Measurements from ENCODE around the gene TST. TPM values are rescaled to one million over a fixed set of nuclear protein-coding genes. Genes with fewer than 3 reads are reported as not detected.

TST gene
- total RNA-seq, 2 donors from 2014 or later, result 38.1 to 58.1 TPM

- H3K36me3 ChIP-seq, result no peaks in the 10 kb centered on the region
- DNase-seq (ENCODE audit: low spot score), result no peak
- WGBS, result 59% methylated on average over 7 of the region's 7 CpGs
- intact Hi-C loops (cut with DNase I), result no loop called here
- no peaks in the 10 kb centered on the region for H3K4me1 ChIP-seq (replicated peaks)
- H3K9me3 ChIP-seq, result no peaks in the 10 kb centered on the region
- H3K27me3 ChIP-seq (replicated peaks; ENCODE audit: insufficient read depth), result no peaks in the 10 kb centered on the region
- no peak overlapping the region for H3K27ac ChIP-seq
- no peak overlapping the region for H3K4me3 ChIP-seq
- TF ChIP-seq POLR2A (IDR thresholded peaks at IDR 0.05), result no peak
- no peak for TF ChIP-seq POLR2AphosphoS5 (IDR thresholded peaks at IDR 0.05)
- no peak for TF ChIP-seq CTCF (IDR thresholded peaks at IDR 0.05)
These were observed 16.6 kb downstream of the TST start for GRCh38 chr22:37002633-37003032.

GRCh38 chr22:37001826-37002225 is 17.4 kb downstream of the TST start:
- H3K36me3 ChIP-seq, result no peaks in the 10 kb centered on the region
- H3K9me3 ChIP-seq, result no peaks in the 10 kb centered on the region
- no peaks in the 10 kb centered on the region for H3K27me3 ChIP-seq (replicated peaks; ENCODE audit: insufficient read depth)
- no peak overlapping the region for H3K4me3 ChIP-seq
- no peak for TF ChIP-seq POLR2AphosphoS5 (IDR thresholded peaks at IDR 0.05)
- no peak overlapping the region for H3K27ac ChIP-seq
- WGBS, result 85% methylated on average over 12 of the region's 12 CpGs
- H3K4me1 ChIP-seq (replicated peaks), result no peaks in the 10 kb centered on the region
- intact Hi-C loops (cut with DNase I), result no loop called here
- DNase-seq (ENCODE audit: low spot score), result no peak

GRCh38 chr22:37000676-37001534 is 18.3 kb downstream of the TST start:
- TF ChIP-seq POLR2A (IDR thresholded peaks at IDR 0.05), result no peak
- TF ChIP-seq CTCF (IDR thresholded peaks at IDR 0.05), result no peak
- TF ChIP-seq POLR2AphosphoS5 (IDR thresholded peaks at IDR 0.05), result no peak
- WGBS, result 72% methylated on average over 11 of the region's 11 CpGs
- Histone ChIP-seq H3K4me1 (replicated peaks) (no peaks in the 10 kb centered on the region), H3K27ac (no peak overlapping the region), H3K27me3 (replicated peaks; ENCODE audit: insufficient read depth) (no peaks in the 10 kb centered on the region), H3K4me3 (no peak overlapping the region), H3K36me3 (no peaks in the 10 kb centered on the region), H3K9me3 (no peaks in the 10 kb centered on the region)
- intact Hi-C loops (cut with DNase I), result no loop called here
- no peak for DNase-seq (ENCODE audit: low spot score)

GRCh38 chr22:36999463-36999862 is 19.8 kb downstream of the TST start:
- WGBS, result 78% methylated on average over 4 of the region's 4 CpGs
- TF ChIP-seq POLR2A (IDR thresholded peaks at IDR 0.05) (no peak), CTCF (IDR thresholded peaks at IDR 0.05) (no peak), POLR2AphosphoS5 (IDR thresholded peaks at IDR 0.05) (no peak)
- intact Hi-C loops (cut with DNase I), result no loop called here
- no peaks in the 10 kb centered on the region for H3K4me1 ChIP-seq (replicated peaks)
- no peaks in the 10 kb centered on the region for H3K27me3 ChIP-seq (replicated peaks; ENCODE audit: insufficient read depth)
- no peak overlapping the region for H3K4me3 ChIP-seq
- no peaks in the 10 kb centered on the region for H3K36me3 ChIP-seq
- H3K9me3 ChIP-seq, result no peaks in the 10 kb centered on the region
- no peak for DNase-seq (ENCODE audit: low spot score)
- no peak overlapping the region for H3K27ac ChIP-seq

- 87% methylated on average over 9 of the region's 9 CpGs for WGBS
- intact Hi-C loops (cut with DNase I), result no loop called here
- TF ChIP-seq CTCF (IDR thresholded peaks at IDR 0.05), result no peak
- no peak for TF ChIP-seq POLR2AphosphoS5 (IDR thresholded peaks at IDR 0.05)
- no peak for TF ChIP-seq POLR2A (IDR thresholded peaks at IDR 0.05)
- H3K27me3 ChIP-seq (replicated peaks; ENCODE audit: insufficient read depth), result no peaks in the 10 kb centered on the region
- no peak overlapping the region for H3K27ac ChIP-seq
- no peak overlapping the region for H3K4me3 ChIP-seq
- DNase-seq (ENCODE audit: low spot score), result no peak
- no peaks in the 10 kb centered on the region for H3K4me1 ChIP-seq (replicated peaks)
- H3K9me3 ChIP-seq, result no peaks in the 10 kb centered on the region
- H3K36me3 ChIP-seq, result no peaks in the 10 kb centered on the region
These were observed 20.5 kb downstream of the TST start for GRCh38 chr22:36998620-36999351.

Data from prostate gland (tissue), 2 donors.